NCI-H1694 (cell line): ENCODE results near the gene TTC8.
"Not testable (repeated sequence)": the region's sequence is repeated elsewhere in the genome, so short reads cannot be mapped to it uniquely, and the experiment has no call there.

Experiments
- DNase-seq: peaks from one replicate; lab custom pipeline; 2025; lab: John Stamatoyannopoulos, UW

TTC8 gene

DNA sequence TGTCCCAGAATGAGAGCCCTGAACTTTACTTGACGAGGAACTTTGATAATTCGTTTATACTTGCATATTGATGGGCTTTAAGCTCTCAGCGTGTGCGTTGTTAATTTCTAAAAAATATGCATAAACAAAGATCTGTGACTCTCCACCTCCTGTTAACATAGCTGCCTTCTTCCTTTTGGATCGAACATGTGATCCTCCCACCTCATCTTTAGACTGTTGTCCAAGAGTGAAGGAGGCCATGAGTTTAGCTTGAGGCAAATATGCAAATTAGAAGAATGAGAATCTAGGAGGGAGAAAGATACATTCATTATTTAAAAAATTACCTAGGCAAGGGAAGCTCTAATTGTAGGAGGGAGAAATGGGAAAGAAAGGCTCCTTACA is 617 bp downstream of the TTC8 start:
- DNase-seq: no peak

DNA sequence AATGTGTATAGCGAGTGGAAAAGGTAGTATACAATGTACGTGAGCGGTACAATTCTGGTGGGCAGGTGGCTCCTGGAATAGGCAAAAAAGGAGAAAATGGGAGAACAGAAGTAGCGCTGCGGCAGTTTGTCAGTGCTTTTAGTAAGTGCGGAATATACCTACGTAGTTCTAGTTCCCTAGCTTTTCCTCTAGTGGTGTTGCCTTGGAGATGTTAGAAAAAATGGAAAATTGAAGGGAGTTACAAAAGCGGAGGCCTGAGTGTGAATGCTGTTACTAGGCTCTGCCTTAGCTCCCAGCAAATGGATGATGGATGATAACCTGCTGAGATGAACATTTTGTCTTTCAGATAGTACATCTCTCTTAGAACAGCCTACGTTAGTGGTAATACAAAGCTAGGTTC is 1.1 kb downstream of the TTC8 start:
- DNase-seq: no peak

DNA sequence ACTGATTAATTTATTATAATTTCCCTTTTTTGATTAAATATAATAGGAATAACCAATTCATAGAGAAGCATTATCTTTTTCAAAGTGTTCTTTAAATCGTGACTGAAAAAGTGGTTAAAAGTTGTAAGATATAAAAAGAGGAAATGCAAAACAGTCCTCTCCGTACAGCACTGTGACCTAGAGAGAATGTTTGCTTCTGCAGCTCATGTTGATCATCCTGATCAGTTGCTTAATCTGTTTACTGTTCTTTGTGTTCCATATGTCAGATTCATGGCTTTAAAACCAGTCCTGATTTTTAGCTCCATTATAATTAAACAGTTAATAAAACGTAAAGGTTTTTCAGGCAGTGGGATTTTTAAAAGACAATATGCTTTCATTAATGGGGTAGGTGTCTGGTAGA is 4.7 kb downstream of the TTC8 start:
- DNase-seq: no peak

DNA sequence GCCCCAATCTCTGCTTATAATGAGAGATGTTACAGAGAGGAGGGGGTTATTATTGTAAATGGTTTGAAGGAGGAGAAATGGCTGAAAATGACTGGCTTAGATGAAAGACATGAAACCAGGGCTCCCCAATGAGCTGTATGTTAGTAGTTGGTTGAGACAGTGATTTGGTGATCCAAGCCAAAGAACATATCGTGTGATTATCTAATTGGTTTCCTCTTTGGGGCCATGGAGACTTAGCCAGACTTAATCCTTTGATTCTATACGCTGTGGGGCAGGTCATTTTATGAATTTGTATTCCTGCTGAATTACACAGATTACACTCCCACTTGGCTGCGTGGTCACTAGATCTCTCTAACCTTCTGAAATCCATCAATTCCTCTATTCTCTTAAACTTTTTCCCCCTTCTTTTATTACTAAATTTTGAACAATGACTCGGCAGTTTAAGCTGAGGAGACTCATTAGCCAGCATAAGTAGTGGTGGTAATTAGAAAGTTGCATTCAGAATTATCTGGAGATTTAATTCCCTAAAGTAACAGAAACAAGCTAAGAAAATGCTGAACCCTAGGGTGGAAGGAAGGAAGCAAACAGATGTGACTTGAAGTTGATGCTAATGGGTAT is 5.3 kb downstream of the TTC8 start:
- DNase-seq: no peak

DNA sequence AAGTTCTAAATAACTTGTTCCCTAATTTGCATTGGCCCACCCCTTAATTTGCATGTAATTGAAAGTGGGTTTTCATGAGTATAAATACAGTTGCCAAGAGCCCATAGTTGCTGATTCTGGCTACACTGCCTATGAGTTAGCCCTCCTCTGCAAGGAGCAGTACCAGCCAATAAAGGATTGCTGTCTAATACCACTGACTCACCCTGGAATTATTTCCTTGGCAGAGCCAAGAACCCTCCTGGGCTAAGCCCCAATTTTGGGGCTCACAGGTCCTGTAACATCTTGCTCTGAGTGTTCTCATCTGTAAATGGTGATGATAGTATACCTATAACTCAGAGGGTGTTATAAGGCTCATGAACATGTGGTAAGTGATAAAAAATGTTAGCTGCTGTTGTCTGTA is 6.8 kb downstream of the TTC8 start:
- no peak for DNase-seq

DNA sequence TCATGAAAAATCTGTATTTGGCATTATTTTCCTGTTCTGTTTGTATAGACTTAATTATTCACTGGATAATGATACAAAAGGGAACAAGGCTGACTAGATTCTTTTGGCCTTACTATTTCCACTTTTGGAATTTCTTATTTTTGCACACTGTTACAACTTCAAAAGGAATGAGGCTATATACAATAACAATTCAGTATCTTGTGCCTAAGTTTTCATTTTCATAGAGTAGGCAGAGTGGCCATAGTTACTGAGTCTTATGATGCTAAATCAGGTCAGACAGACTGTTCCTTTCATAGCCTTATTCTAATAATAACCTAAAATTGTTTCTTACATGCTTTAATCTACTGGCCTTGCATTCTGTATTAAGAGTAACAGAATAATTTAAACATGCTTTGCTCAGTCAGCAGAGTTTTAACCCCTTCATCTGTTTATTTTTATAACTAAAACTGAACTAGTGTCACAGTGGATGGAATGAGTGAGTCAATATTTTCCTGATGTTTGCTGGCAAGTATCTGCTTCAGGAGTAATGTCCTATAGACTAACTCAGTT is 10.5 kb downstream of the TTC8 start:
- no peak for DNase-seq

DNA sequence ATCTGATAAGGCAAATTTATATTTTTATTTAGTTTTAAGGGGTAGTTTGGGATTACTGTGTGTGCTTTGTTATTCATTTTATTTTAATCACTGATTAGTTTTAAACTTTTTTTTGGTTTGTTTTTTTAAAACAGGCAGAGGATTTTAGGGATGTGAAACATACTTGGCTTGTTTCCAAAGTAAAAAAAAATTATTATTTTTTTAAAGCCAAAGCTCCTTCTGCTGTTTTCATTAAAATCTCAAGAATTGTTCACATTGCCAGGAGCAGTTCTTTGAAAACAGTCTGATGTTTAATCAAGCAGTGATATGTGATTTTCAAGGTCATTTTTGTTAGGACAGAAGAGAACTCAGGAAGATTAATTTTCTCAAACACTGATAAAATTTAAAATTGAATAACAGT is 11.2 kb downstream of the TTC8 start:
- DNase-seq: no peak

DNA sequence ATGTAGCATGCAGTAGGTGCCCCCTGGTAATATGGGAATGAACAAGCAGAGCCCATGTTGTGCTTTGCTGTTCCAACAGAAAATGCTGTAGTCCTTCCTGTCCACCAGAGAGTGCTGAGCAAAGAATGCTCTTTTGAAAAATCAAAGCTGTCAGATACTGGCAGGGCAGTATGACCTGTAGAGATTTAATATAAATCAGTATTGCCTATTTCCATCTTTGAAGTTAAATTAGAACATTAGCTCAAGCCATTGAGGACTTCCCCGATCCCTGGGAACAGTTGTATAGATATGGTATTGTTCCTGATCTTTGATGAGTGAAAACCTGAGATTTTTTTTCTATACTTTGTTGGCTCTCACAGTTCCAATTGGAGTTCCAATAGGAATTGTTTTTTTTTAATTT is 13.0 kb downstream of the TTC8 start:
- DNase-seq: no peak

DNA sequence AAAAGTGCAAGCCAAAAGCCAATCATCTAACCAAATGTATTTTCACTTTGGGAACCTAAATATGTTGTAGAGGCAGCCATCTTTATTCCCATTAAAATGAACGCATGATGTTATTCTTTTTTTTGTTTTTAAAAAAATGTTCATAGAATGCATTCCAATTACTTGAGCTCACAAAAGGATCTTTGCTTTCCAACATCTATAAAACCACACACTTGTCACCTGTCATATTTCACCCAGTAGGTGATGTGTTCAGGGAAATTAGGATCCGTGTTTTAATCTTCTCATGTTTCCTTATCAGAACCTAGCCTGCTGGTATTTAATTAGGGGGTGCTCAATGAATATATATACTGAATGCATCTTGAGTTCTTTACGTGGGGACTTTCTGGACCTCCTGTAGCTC is 13.6 kb downstream of the TTC8 start:
- no peak for DNase-seq

DNA sequence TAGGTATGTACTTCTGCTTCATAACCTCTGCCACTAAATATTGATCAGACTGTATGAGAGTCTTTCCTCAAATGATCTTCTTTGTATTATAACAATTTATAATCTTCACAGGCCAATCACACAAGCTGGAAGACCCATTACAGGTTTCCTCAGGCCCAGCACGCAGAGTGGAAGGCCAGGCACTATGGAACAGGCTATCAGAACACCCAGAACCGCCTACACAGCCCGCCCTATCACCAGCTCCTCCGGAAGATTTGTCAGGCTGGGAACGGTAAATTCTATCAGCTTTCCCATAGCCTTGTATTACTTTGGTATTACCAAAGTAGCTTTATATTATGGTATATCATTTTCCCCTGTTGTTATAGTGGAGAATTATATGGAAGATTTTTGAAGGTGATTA is 16.5 kb downstream of the TTC8 start:
- DNase-seq: no peak

DNA sequence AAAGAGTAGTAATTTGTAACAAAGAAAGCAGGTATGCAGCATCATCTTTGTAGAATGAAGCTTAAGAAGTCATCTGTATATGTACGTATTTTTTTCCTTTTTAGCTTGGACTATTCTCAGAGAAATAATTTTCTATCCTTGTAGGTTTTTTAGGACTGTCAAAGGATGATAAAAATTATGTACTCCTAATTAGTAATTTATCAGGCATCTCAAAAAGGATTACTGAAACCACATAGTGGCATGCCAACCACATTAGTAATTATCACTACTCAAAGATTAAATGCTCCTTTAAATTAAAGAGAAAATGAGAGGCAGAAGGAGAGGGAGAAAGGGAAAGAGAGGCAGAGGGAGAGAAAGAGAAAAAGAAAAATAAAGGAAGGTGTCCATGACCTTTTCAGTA is 17.3 kb downstream of the TTC8 start:
- DNase-seq: no peak

DNA sequence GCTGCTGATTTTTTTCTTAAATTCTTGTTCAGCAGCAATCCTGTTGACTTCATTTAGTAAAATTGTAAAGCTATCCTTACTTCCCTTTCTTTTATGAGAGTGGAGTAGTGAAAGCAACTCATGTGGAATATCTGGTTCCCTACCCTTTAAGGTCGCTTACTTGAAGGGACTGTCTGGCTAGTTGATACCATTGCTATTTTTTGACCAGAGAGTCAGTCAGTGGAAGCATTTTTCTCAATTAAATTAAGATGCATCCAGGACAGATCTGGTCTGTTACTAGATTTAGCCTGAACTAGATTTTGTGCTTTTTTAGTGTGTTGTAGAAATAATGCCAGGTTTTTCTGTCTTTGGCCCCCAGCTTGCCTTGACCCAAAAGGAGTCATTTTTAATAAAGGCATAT is 18.0 kb downstream of the TTC8 start:
- DNase-seq: no peak

DNA sequence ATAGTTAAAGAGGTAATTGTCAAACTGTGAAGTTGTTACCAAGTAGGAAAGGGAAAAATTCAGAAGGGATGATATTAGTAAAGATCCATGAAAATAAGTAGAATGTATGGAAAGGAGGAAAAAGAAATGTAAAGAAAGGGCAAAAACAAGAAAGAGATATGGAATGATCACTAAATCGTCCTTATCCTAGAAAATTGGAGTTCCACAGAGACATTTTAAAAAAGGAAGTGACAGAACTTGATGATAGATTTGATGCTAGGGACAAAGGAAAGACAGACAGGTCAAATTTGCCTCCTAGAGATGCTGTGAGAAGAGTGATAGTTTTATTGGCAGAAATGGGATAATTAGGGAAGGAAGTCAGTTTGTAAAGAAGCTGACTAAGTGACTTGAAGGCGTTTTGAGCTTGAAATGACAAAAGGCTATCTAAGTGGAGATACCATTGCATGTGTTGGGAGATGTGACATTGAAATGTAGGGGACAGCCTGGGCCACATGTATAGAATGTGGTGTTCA is 20.6 kb downstream of the TTC8 start:
- DNase-seq: no peak

DNA sequence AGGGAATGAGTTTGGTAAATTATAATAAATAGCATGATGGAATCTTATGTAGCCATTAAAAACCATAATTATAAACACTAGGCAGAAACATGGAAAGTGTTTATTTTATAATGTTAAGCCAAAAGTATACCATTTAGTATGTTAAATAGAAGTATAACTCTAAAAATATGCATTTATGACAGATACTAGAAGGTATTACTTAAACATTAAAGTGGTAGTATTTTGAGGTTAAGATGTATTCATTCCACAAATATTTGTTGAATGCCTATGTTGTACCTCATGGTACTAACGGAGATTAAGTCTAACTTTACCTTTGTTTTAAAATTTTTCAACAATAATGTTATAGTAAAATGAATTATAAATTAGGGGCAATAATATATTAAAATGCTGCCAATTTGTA is 24.1 kb downstream of the TTC8 start:
- no peak for DNase-seq

DNA sequence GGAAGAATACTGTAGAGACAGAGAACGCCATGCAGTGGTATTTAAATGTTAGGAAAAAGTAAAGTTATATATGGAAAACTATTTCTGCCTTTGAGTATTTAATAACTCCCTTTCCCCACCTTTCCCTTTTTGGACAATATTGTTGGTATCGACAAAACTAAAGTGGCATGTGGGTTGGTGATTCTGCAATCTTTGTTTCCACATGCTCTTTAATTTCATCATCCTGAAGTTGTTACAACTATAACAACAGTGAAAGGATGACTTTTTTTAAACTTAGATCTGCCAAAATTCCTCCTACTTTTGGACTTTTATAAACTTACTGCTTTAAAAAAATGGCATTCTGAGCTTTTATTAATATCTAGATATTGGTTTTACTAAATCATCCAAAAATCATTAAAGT is 25.3 kb downstream of the TTC8 start:
- no peak for DNase-seq

DNA sequence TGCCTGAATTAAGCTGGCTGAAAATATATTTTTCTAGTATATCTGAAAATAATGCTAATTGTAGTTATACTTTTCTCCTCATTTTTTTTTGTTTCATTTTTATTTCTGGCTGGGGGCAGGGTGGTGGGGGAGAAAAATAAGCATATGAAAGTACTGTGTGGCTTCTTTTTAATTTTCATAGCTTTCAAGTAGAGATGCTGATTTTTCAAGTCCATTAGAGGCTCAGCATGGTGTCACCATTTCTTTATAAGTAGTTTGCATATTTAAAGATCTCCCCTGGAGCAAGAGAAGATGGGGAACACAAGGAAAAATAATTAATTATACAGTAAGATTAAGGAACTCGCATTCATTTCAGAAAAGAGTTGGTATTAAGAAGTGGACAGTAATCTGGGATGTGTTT is 27.1 kb downstream of the TTC8 start:
- no peak for DNase-seq

DNA sequence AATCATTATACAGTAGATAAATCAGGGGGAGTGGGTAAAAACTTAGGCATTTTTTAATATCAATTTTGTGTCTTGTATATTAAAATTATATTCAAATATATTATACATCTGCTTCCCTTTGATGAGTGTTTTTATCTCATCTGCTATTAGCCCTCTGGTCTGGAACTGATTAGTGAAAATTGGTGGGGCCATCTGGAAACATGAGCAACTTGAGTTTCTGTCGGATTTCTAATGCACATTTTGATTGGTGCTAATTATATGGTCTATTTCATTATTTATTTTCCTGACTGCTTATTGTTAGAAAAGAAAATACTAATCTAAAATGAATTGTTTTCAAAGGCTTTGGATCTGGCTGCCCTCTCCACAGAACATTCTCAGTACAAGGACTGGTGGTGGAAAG is 28.2 kb downstream of the TTC8 start:
- DNase-seq: peak; percentile 44

DNA sequence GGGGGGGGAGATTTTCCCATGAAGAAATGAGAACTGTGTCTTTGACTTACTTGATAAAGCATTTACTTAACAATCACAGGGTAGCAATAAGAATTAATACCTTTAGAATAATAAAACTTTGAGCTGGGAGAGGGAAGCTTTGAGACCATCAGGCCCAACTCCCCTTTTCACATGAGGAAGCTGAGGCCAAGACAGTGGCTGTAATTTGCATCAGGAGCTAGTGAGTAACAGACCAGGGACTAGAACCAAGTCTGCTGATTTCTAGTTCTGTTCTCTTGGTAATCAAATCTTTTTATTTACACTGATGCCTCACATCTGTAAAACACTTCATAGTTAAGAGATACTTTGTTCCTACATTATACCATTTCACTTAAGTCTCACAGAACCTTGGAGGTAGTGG is 28.7 kb downstream of the TTC8 start:
- no peak for DNase-seq

DNA sequence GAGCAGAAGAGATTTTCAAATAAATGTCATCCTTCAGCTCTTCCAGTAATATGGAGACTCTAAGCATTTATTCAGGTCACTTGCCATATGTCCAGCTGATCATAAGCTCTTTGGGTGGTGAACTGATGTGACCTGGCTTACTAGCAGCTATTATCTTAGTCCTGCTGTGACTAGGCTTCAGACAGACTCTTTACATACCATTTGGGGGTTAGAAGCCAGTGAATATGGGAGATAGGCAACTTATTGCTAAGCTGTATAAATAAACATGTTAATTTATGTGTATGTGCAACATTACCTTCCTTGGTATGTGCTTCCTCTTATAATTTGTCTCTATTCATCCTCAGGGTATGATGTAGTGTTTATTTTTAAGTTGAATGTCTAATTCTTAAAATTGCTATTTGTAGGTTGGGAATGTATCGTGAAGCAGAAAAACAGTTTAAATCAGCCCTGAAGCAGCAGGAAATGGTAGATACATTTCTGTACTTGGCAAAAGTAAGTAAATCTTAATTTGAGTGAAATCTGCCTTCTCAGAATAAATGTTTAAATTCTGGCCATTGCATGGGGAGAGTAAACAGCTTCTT is 32.4 kb downstream of the TTC8 start:
- no peak for DNase-seq

DNA sequence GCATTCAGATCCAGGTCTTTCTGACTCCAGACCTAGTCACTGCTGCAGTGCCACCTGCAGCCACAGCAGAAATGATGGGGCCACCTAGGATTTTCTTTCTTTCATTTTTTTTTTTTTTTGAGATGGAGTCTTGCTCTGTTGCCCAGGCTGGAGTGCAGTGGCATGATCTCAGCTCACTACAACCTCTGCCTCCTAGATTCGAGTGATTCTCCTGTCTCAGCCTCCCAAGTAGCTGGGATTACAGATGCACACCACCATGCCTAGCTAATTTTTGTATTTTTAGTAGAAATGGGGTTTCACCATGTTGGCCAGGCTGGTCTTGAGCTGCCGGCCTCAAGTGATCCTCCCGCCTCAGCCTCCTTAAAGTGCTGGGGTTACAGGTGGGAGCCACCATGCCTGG is 33.4 kb downstream of the TTC8 start:
- not testable (repeated sequence) for DNase-seq

DNA sequence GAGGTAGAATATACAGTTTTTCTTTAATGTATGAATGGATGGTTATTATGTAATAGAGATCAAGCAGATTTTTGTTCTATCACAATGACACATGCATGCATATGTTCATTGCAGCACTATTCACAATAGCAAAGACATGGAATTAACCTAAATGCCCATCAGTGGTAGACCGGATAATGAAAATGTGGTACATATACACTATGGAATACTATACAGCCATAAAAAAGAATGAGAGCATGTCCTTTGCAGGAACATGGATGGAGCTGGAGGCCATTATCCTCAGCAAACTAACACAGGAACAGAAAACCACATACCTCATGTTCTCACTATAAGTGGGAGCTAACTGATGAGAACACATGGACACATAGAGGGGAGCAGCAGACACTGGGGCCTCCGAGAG is 34.7 kb downstream of the TTC8 start:
- not testable (repeated sequence) for DNase-seq

DNA sequence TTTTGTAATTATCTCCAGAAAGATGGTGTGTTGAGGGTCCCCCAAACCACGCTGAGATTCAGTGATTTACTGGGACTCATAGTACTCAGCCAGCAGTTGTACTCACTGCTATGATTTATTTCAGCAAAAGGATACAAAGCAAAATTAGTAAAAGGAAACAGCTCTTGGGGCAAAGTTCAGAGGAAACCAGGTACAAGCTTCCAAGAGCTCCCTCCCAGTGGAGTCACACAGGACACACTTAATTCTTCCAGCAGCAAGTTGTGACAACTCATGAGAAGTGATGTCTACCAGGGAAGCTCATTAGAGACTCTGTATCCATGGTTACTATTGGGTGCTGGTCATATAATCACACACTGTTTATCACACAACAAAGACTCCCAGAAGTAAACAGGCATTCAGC is 38.7 kb downstream of the TTC8 start:
- DNase-seq: no peak

DNA sequence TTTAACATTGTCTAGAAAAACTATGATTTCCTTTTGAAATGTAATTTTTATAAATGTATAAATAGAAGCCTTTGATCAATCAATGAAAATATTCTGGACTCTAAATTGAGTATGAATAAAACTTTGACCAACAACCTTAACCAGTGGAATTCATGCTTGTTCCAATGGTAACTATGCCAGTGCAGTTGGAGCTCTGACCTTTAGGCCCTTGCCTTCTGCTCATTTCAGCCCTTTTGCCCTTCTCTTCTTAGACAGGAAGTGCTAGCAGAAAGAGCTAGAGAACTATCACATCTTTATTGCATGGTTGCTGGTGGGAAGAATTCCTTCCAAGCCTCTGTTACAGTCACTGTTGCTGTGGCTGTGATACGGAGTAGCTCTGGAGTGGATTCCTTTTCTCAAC is 39.7 kb downstream of the TTC8 start:
- no peak for DNase-seq

DNA sequence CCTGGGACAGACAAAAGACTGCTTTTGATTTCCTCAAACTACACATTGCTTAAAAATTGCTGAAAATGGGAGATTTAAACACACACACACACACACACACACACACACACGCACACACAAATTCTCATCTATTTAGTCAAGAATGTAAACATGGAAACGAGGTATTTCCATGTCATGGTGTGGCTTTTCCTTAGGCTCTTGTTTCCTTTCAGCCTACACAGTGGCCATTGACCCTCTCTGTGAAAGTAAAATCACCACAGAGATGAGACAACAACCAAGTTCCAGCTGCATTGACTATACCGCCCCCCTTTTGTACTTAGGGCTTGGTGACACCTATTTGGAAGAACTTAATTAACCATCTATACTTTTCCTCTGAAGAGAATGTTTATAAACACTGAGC is 41.9 kb downstream of the TTC8 start:
- no peak for DNase-seq
